GM13977 (cell line): ENCODE data around the gene NR1I3.

Experiments used
- DNase-seq: peaks from one replicate; pipeline ENCODE4 v3.0.0; 2012; ENCODE audit warnings: low spot score
- in situ Hi-C: fragments of 300-500 bp; cut with MboI; formaldehyde crosslinking; loops from one replicate; pipeline ENCODE4 v1.12.0; 2022; ENCODE audit warnings: low sequenced_read_pairs, low pct_unique_long_range_greater_than_20kb, mixed read lengths, inconsistent platforms; ENCODE audit not compliant: unreplicated experiment
- TF ChIP-seq, protein P1 (sequence below): IDR thresholded peaks from 2 replicates; pipeline ENCODE4 v1.5.1; 2012; ENCODE audit warnings: mild to moderate bottlenecking, control low read depth; ENCODE audit not compliant: insufficient read depth; ENCODE audit errors: extremely low read depth, missing control alignments

The NR1I3 gene

DNA sequence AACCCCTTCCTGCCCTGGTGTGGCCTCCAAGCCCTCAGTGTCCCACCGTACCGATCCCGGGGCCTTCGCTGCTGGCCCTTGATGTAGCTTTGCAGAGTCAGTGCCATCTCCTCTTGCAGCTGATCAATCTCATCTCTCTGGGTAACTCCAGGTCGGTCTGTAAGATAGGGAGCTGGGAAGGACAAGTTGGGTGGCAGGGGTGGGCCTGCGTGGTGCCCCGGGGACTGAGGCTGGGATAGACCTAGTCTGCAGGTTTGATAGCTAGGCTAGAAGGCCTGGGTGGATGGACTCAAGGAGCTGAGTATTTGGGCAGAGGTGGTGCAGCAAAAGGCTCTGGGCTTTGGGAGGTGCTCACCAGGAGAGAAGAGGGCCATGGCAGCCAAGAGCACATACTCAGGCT, 7.2 kb downstream of the NR1I3 start:
- TF ChIP-seq, protein P1, sequence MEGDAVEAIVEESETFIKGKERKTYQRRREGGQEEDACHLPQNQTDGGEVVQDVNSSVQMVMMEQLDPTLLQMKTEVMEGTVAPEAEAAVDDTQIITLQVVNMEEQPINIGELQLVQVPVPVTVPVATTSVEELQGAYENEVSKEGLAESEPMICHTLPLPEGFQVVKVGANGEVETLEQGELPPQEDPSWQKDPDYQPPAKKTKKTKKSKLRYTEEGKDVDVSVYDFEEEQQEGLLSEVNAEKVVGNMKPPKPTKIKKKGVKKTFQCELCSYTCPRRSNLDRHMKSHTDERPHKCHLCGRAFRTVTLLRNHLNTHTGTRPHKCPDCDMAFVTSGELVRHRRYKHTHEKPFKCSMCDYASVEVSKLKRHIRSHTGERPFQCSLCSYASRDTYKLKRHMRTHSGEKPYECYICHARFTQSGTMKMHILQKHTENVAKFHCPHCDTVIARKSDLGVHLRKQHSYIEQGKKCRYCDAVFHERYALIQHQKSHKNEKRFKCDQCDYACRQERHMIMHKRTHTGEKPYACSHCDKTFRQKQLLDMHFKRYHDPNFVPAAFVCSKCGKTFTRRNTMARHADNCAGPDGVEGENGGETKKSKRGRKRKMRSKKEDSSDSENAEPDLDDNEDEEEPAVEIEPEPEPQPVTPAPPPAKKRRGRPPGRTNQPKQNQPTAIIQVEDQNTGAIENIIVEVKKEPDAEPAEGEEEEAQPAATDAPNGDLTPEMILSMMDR, result no peak
- in situ Hi-C loops, result no loop called here
- DNase-seq, result no peak

DNA sequence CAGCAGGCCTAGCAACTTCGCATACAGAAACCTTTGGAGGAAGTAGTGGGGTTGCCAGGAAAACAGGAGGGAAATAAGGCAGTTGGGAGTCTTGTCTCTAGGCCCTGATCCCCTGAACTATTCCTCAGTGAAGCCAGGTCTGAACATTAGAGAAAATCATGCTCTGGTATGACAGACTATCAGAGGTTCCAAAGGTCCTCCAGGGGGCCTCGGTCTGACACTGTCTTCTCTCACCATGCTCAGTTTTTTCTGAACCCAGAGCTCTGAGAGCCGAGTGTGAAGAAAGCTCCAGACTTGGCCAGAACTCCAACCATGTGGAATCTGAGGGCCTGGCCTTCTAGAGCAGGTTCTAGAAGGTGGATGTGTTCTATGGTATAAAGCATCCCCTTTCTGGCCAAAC, 8.1 kb downstream of the NR1I3 start:
- TF ChIP-seq, protein P1, result peak; percentile 26
- no peak for DNase-seq
- in situ Hi-C loops, result loop anchor here (10.0 kb wide), 1 partner anchor 45 kb away; no protein-coding TSS in a partner anchor

DNA sequence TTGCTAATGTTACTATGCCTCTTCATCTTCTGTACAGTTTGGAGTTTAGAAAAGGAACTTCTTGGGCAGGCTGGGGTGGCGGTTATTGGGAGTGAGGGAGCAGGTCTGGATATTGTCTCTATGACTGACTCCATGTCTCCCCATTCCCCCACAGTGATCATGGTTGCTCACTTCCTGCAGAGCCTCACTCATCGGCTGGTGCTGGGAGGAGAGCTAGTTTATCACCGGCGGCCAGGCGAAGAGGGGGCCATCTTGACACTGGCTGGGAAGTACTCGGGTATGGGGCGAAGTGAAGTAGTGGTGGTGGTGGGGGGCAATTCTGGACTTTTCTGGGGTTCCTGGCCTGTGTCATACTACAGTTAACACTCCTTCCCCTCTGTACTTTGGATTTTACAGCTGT, 10.0 kb downstream of the NR1I3 start:
- in situ Hi-C loops, result loop anchor here (10.0 kb wide), 1 partner anchor 47 kb away; no protein-coding TSS in a partner anchor
- no peak for DNase-seq
- TF ChIP-seq, protein P1, result no peak

DNA sequence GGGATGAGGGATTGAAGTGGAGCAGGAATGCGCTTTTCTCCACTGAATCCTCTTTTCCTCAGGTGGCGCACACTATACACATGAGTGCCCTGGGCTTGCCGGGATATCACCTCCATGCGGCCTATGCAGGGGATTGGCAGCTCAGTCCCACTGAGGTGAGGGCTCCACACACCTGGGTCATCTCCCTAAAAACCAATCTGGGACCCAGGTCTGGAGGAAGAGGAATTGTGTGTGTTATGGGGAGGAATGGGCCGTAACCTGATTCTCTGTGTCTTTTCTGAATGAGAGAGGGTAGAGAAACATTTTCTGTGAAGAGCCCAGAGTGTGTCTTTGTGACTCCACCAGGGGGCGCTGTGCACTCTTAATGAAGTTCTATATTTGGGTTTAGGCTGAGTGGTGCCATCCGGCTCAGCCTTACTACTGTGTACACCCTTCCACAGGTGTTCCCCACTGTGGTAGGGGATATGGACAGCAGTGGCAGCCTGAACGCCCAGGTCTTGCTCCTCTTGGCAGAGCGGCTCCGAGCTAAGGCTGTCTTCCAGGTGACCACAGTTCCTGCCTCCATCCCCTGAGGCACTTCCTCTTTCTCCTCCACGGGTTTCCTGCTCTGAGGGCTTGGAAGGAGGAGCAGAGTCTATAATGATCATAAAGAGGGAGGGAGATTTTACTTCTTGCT, 10.7 kb downstream of the NR1I3 start:
- DNase-seq, result peak; percentile 80
- TF ChIP-seq, protein P1, result peak; percentile 73
- in situ Hi-C loops, result loop anchor here (10.0 kb wide), 1 partner anchor 47 kb away; no protein-coding TSS in a partner anchor

DNA sequence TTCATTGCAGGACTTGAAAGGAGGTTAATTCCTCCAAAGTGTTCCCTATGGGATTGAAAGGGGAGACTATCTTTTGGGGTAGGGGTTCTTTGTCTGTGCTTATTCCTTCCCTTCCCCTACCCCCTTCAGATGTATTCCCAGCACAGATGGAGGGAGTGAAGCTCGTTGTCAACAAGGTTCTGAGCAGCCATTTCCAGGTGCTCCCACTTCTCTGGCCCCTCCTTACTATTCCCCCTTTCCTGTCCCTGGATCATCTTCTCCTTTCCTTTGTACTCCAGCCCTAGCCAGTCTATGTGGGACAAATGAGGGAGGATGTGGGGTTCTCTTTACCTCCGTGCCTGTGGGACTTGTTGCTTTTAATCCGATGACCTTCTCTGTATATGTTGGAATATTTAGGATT, 11.2 kb downstream of the NR1I3 start:
- in situ Hi-C loops, result loop anchor here (10.0 kb wide), 1 partner anchor 48 kb away; no protein-coding TSS in a partner anchor
- TF ChIP-seq, protein P1, result no peak
- no peak for DNase-seq

DNA sequence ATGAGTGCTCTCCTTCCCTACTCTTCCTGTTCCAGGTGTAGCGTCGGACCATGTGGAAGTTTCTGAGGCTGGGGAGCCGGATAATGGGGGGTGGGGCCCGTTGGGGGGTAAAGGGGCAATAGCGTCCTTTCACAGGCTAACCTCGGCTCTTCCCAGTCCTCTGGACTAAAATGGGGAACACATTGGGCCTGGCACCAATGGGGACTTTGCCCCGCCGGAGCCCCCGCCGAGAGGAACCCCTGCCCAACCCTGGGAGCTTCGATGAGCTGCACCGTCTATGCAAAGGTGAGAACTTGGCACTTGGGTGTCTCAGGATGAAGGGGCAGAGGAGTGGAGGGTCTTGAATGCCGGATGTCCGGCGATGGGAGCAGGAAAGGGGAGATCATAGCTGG, 11.7 kb downstream of the NR1I3 start:
- in situ Hi-C loops, result loop anchor here (10.0 kb wide), 1 partner anchor 48 kb away; no protein-coding TSS in a partner anchor

More for the DNA sequence above, 11.7 kb downstream of the NR1I3 start:
- TF ChIP-seq, protein P1, result no peak
- DNase-seq, result no peak
